Measurements from ENCODE around the gene ZBTB40. TPM values are rescaled to one million over a fixed set of nuclear protein-coding genes. Genes with fewer than 3 reads are reported as not detected.
A peak's percentile ranks its signal among the peaks of the same experiment; 100 is the strongest.

The ZBTB40 gene
- total RNA-seq, 1 experiment from 2014 or later: 16.3 TPM

- Histone ChIP-seq H3K4ac (ENCODE audit: low read depth, low read length) (no peak overlapping the region), H3K9ac (ENCODE audit: extremely low read depth, insufficient read length, low read length) (no peak overlapping the region), H3K79me1 (ENCODE audit: insufficient read depth, low read depth, low read length, poor library complexity, severe bottlenecking) (no peaks in the 10 kb centered on the region), H4K20me1 (ENCODE audit: control insufficient read depth, insufficient read depth, insufficient read length) (peaks cover 2% of the 10 kb centered on the region), H3K4me2 (ENCODE audit: insufficient read depth, insufficient read length, low read length) (peak overlapping the region; percentile 2), H2AK5ac (ENCODE audit: insufficient read length, low read length) (no peak overlapping the region), H3K4me1 (ENCODE audit: insufficient read depth, low read length) (peaks cover 10% of the 10 kb centered on the region; the same call in 1 of the 2 replicates), H4K8ac (replicated peaks; ENCODE audit: insufficient read length, low read depth, low read length) (no peak overlapping the region), H3K23ac (ENCODE audit: insufficient read length, low read depth, low read length) (no peak overlapping the region), H4K5ac (ENCODE audit: insufficient read length, low read depth, low read length) (no peak overlapping the region), H4K91ac (ENCODE audit: insufficient read length, low read depth, low read length) (no peak overlapping the region), H2BK12ac (ENCODE audit: insufficient read length, low read depth, low read length) (no peak overlapping the region), H3K56ac (ENCODE audit: insufficient read length, low read depth, low read length) (no peak overlapping the region), H2BK5ac (ENCODE audit: insufficient read length, low read length) (no peak overlapping the region), H2AFZ (ENCODE audit: low read length) (no peak overlapping the region), H3K18ac (ENCODE audit: insufficient read length, low read depth, low read length) (peak overlapping the region; percentile 7), H3T11ph (ENCODE audit: low read length) (no peak overlapping the region), H3K27ac (ENCODE audit: insufficient read length, low read depth, low read length) (no peak overlapping the region), H2BK120ac (ENCODE audit: low read depth, low read length, poor library complexity, severe bottlenecking) (no peak overlapping the region), H3K27me3 (ENCODE audit: insufficient read depth, low read length) (no peaks in the 10 kb centered on the region; the same call in 1 of the 2 replicates), H3K14ac (ENCODE audit: insufficient read depth, low read length) (peak overlapping the region; percentile 72), H3K9me3 (ENCODE audit: control insufficient read depth, low read depth, low read length) (no peaks in the 10 kb centered on the region), H3K23me2 (ENCODE audit: insufficient read length, low read depth, low read length, poor library complexity, severe bottlenecking) (no peaks in the 10 kb centered on the region), H2BK15ac (ENCODE audit: low read depth, low read length) (no peak overlapping the region), H3K79me2 (ENCODE audit: insufficient read depth, low read length) (no peaks in the 10 kb centered on the region), H2BK20ac (ENCODE audit: low read depth, low read length, poor library complexity, severe bottlenecking) (no peak overlapping the region)
- Mint-ChIP-seq H3K36me3 (ENCODE audit: insufficient read depth in 1 of 3, low read depth in 3 of 3) (no peaks in the 10 kb centered on the region; a peak in 1 of 7 replicates), H3K4me3 (peak overlapping the region in 1 of 2 experiments; percentile 66; a peak in 3 of 5 replicates), H3K27me3 (ENCODE audit: low read depth) (peaks cover 34% of the 10 kb centered on the region), H3K9me3 (no peaks in the 10 kb centered on the region; a peak in 2 of 5 replicates), H3K27ac (no peak overlapping the region; a peak in 2 of 7 replicates), H3K4me1 (peaks cover 45 to 65% of the 10 kb centered on the region in 2 experiments)
- peak; percentile 91 for DNase-seq
- no peak for TF ChIP-seq CTCF (conservative IDR thresholded peaks at IDR 0.05)
- WGBS (ENCODE audit: extremely low coverage, insufficient read length, low lambda C conversion rate): no CpG with 5 or more reads among the region's 13 CpGs
Observed at GRCh38 chr1:22556391-22557104, 104.9 kb downstream of the ZBTB40 start.
